Measurements from ENCODE around the gene LHFPL6. TPM values are rescaled to one million over a fixed set of nuclear protein-coding genes. Genes with fewer than 3 reads are reported as not detected.

LHFPL6 gene
- polyA plus RNA-seq, 3 donors = 34.0 to 40.1 (median 37.1) TPM

DNA sequence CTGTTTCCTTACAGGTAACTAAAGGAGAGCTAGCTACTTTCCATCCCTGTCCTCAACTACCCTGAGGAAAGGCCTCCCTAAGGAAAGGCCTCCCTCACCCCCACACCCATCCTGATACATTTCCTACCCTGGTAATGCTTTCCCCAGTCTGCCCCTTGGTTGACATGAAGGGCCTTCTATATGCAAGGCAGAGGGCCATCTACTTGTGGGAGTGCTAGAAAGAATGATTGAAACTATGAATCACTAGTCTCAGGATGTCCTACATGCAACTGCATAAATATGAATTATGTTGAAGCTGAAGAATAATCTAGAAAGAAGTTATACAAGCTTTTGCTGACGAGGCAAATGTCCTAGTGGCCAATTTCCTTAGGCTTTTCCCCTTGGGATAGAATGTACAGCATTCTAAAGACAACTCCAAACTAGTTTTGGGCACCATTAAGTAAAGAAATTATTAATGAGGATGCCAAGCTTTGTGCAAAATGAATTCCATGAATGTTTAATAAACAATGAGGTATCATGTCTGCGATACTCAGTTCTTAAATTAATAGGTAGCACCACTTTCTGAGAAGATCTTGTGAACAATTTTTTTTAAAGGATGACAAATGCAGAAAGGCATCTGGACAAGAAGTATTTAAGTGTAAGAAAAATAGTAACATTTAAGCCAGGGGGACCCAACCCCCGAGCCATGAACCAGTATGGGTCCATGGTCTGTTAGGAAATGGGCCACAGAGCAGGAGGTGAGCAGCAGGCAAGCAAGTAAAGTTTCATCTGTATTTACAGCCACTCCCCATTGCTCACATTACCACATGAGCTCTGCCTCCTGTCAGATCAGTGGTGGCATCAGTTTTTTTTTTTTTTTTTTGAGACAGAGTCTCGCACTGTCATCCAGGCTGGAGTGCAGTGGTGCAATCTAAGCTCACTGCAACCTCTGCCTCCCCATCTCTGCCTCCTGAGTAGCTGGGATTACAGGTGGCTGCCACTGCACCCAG is 223.0 kb downstream of the LHFPL6 start:
- no peak for DNase-seq (ENCODE audit: extremely low read depth in 1 of 11, low read depth in 9 of 11, low spot score in 4 of 11)

DNA sequence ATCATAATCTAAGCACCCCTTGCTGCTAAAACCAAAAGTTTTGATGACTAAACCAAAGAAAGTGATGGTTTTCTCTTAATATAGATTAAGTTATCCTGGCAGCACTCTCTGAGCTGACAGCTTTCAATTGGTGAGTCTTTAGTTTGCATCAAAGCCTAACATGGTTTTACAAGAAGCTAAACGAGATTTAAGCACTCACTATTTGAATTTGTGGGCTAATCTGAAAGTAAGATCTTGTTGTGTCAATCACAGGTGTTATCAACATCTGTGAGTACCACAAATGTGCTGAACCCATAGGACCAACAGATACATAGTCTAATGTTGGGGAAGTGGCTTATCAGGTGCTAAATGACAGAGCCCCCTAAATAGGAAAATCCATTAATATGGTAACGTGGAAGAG is 223.9 kb downstream of the LHFPL6 start:
- DNase-seq (ENCODE audit: extremely low read depth in 1 of 11, low read depth in 9 of 11, low spot score in 4 of 11) = no peak

DNA sequence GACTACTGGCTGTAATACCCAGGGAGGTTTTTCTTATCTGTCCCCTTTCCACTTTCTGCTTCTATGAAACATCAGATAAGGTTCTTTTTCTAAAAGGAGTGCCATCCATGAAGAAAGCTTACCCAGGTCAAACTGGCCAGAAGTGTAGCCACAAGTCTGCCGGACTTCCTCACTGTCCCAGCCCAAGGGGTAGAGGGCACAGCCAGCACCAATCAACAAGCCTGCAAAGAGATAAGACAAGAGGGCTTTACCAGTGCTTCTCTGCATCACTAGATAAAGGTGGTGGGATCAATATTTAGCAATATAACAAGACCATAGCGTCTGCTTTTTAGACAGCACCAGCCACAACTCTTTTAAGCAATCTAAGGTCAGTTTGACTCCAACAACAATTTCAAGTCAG is 224.7 kb downstream of the LHFPL6 start:
- no peak for DNase-seq (ENCODE audit: extremely low read depth in 1 of 11, low read depth in 9 of 11, low spot score in 4 of 11)

DNA sequence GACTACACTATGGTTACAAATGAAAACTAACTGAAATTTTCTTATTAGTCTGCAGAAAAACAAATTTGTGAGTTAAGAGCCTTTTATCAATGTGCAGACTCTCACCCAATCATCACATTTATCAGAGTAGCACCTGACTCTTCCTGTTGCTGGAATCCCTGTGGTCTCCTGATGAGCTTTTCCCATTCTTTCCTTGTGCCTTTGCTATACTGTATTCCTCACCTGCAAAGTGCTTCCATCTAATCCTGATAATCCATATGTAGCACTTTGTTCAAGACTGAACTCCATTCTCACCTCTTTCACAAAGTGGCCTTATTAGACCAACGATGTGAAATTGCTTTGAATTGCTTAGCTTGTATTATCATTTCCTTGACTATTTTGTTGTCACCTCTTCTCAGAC is 225.3 kb downstream of the LHFPL6 start:
- DNase-seq (ENCODE audit: extremely low read depth in 1 of 11, low read depth in 9 of 11, low spot score in 4 of 11) = no peak

DNA sequence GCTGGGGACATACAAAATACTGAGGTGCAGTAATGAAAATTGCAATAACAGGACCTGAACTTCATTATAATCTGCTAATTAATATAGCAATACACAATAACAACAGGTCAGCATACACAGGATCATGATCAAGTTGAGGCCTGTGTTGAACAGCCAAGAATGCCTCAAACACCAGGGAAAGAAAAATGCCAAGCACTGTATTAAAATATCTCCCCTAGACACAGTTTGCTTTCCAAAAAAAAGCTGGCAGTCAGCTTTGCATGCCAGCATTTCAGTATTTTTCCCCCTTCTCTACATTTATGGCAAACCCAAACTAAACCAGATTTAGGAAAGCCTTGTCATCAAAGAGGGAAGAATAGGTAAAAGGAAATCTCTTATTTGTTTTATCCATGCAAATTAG is 226.9 kb downstream of the LHFPL6 start:
- DNase-seq (ENCODE audit: extremely low read depth in 1 of 11, low read depth in 9 of 11, low spot score in 4 of 11) = no peak

DNA sequence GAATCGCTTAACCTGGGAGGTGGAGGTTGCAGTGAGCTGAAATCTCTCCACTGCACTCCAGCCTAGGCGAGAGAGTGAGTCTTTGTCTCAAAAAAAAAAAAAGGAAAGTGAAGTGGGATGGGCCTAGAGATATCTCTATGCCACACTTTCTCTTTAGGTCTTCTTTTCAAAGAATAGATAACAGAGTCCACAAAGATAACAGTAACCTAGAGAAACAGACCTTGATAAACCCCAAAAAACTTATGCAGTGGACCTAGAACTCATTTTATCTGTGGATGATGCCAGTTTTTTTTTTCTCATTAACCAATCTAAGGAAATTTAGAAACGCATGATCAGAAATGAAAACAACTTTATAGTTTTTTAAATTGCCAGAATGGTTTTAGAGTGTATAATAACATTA is 227.4 kb downstream of the LHFPL6 start:
- DNase-seq (ENCODE audit: extremely low read depth in 1 of 11, low read depth in 9 of 11, low spot score in 4 of 11) = no peak

DNA sequence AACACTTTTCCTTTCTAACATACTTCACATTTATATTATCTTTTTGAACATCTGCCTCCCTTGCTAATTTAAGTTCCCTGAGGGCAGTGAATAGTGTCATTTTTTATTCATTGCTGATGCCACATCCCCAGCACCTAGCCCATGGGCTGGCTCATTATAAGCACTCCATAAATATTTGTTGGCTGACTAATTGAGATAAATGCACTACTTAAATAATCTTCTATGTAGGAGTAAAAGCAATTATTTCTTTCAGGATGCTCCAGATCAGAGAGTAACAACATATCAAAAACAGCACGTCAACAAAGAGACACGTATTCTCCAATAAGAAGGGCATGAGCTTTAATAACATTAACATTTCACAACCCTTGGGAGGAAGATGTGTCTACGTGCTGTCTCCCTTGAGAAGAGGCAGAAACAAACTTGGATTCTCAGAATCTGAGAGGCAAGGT is 228.2 kb downstream of the LHFPL6 start:
- DNase-seq (ENCODE audit: extremely low read depth in 1 of 11, low read depth in 9 of 11, low spot score in 4 of 11) = no peak

DNA sequence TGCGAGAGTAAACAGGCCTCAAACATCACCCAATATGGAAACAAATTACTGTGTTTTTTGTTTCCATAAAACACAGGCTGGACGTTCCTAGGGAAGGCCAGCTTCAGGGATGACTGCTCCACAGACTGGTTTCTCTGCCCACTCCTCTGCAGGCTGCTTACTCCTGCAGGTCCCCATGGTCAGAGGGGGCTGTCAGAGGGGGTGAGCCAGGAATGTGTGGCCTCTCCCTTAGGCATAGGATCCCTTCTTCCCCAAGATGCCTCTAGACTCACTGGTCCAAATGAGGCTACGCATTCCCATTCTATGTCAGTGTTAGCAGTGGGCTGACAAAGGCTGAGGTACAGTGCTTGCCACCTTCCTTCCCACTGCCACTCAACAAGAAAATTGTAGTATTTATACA is 229.8 kb downstream of the LHFPL6 start:
- no peak for DNase-seq (ENCODE audit: extremely low read depth in 1 of 11, low read depth in 9 of 11, low spot score in 4 of 11)

DNA sequence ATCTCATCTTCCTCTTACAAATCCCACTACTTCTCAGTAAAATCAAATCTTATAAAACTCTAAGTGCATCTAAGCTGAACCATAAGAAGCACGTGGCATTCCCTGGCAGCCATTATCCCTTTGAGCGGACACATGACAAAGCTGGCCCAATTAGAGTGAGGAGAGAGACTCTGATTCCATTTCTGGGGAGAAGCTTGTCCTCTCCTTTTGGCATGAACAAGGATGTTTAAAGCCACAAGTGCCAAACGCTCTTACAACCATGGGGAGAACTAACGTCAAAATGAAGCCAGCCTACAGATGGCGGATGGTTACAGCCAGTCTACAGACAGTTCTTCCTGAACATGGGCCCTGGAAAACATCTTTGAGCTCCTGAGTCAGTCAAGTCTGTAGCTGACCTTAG is 231.3 kb downstream of the LHFPL6 start:
- no peak for DNase-seq (ENCODE audit: extremely low read depth in 1 of 11, low read depth in 9 of 11, low spot score in 4 of 11)

DNA sequence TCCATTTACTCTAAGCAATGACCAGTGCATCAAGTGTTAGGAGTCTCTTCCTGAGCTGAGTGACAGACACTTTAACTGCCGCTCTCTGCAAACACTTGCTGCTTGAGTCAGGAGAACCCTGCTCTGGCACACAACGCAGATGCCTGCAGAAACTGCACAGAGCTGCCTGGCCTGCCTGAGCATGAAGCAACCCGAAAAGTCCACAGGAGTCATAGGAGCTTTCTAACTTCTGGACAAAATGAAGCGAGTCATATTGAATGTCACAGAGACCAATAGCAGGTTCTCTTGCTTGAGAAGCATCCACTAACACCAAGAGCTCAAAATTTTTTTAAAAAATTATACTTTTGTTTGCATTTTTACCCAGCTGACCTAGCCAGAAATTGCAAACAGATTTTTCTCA is 232.4 kb downstream of the LHFPL6 start:
- DNase-seq (ENCODE audit: extremely low read depth in 1 of 11, low read depth in 9 of 11, low spot score in 4 of 11) = no peak

DNA sequence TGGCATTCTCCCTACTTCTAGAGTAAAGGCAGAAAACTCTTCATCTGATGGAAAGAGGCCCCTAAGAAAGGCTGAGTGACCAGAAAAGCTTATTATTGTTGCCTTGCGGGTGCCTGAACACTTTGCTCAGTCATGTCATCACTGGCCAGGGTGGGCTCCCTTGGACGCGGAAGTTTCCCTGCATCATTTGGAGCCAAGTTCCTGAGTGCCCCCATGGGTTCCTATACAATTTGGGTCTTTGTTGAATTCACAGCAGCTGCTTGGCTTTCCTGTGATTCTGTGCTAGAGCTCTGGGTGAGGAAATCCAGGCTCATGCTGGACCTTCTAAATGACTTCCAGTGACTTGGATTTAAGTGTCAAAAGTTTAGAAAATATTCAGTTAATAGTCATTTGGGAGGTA is 232.9 kb downstream of the LHFPL6 start:
- no peak for DNase-seq (ENCODE audit: extremely low read depth in 1 of 11, low read depth in 9 of 11, low spot score in 4 of 11)

DNA sequence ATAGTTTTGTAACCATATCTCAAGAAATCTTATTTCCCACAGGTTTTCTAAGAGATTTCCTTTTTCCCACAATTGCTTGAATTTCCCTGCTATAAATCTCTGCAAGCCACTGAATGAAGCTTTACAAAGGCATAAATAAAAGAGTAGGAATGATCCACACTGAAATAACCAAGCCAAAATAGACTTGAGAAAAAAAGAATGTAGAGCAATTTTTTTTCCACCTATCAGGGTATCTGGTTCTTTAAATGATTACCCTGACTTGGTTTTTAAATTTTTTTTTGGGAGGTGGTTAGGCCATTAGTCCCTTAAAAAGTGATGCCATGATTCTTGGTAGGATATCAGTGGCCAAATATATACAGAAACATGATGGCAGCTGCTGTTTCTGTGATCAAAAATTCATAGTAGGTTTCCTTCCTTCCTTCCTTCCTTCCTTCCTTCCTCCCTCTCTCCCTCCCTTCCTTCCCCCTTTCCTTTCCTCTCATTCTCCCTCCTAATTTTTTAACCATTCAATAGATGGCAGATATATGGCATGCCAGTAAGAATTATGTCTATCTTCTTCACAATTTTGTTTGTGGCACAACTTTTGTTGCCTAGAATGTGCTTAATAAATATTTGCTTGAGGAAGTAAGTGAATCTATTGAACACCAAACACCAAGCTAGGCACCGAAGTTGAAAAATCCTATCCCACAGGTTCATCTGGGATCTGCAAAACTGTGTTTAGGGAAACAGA is 233.7 kb downstream of the LHFPL6 start:
- no peak for DNase-seq (ENCODE audit: extremely low read depth in 1 of 11, low read depth in 9 of 11, low spot score in 4 of 11)

DNA sequence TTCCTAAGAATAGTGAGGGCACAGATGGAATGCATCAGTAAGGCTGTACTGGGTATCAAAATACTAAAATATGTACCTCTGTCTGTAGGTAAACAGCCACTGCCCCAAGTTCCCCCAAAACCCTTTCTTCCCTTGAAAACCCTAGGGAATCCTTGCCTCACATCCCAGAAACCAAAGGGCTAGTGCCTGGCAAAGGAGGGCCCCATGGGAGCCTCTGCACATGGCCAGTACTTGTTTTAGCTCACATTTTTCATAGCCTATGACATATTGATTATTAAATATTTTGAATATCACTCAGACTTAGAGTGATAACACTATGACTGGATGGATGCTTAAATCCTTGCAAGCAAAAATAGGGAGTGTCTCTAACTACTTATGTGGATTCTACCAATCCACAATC is 237.1 kb downstream of the LHFPL6 start:
- no peak for DNase-seq (ENCODE audit: extremely low read depth in 1 of 11, low read depth in 9 of 11, low spot score in 4 of 11)

DNA sequence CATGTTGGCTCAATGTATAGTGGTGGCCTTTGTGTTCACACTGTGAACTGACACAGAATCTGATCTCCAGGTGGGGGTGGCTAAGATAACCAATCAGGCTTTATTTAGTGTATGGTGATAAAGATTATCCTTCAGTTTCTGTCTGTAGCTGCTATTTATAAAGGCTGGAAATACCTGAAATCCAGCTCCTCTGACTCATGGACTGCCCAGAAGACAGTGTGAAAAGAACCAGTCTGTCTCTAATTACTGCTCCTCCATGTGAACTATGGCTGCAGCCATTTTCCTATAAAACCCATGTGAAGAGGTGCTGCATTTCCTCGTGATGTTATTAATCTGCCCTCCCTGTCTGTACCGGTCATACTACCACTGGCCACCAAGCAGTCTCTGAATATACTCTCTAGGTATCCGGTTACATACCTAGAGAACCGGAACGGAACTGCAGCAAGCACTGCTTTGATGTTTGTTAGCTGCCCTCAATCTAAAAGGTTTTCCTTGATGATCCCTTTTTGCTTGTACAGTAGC is 238.0 kb downstream of the LHFPL6 start:
- DNase-seq (ENCODE audit: extremely low read depth in 1 of 11, low read depth in 9 of 11, low spot score in 4 of 11) = peak in 7 of 11 donors; percentile 29 to 69 (median 46)

DNA sequence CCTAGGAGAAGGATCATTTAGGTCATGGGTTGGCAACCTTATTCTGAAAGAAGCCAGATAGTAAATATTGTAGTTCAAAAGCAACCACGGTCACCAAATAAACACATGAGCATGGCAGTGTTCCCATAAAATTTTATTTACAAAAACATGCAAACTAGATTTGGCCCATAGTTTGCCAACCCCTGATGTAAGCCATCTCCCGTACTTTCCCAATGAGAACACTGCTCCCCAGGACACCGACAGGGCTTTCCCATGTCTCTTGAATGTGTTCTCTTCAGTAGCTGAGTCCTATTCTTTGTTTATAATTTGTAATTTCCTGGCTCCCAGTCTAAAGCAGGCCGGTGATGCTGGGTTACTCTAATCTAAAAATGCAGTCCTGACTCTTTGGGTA is 239.6 kb downstream of the LHFPL6 start:
- no peak for DNase-seq (ENCODE audit: extremely low read depth in 1 of 11, low read depth in 9 of 11, low spot score in 4 of 11)

DNA sequence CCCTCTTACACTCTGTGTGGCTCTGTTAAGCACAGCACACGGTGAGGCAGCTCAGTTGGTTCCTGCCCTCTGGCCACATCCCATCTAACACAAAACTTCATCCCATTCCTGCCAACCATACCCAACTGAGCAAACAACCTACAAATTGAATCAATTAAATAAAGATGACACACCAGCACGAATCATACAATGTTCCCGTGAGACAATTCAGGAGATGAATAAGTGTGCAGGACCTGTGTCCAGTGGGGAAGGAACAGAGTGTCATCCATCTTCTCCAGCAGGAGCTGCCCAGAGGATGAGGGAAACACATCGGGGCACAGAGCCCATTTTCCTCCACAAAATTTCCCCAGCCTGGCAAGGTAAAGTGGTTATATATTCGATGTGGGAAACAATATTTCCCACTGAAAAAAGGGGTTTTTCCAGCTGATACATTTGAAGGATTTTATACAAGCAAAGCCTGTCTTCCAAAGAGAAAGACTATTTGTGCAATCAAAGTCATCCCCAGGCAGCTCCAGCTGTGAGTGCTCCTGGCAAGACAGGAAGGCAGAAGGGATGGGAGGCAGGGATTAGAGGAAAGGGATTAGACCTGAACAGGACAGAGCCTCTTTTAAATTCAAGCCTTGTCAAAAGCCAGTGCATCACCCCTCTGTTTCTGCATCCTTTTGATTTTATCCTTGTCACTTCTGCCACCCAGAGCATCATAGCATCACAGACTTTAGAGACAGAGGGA is 240.2 kb downstream of the LHFPL6 start:
- no peak for DNase-seq (ENCODE audit: extremely low read depth in 1 of 11, low read depth in 9 of 11, low spot score in 4 of 11)

DNA sequence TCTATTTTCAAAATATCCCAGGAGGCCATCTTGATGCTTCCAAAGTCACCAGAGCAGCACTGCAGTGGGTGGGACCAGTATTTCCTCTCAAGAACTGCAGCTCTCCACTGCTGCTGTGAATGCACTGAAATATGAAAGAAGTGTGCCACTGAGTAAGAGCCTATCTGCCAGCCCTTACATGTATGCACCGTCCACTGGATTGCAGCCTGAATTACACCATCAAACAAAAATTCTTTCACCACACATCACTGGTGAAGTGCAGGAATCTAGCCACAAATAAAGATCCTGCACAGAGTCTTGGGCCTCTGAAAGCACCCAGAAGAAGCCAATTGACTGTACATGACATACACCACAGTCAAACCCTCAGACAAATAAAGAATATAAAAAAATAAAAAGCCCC is 249.0 kb downstream of the LHFPL6 start:
- DNase-seq (ENCODE audit: extremely low read depth in 1 of 11, low read depth in 9 of 11, low spot score in 4 of 11) = no peak

DNA sequence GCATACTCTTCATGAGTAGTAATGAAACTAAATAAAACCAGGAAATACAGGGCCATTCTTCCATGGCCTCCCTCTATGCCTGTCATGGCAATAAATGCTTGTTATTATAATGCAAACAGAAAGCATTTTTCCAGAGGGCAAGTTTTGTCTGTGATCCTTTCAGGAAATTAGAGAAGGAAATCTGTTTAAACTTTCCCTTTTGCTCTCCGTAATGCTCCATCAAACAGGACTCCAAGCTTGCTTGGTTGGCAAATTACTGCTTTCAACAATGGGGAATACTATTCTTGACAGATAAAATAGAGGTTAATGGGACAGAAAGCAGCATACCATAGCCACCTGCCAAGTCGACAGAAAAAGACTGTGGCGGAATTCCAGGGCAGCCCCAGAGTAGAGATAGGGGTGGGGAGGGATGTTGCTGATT is 252.5 kb downstream of the LHFPL6 start:
- DNase-seq (ENCODE audit: extremely low read depth in 1 of 11, low read depth in 9 of 11, low spot score in 4 of 11) = peak in 1 of 11 donors; percentile 35

DNA sequence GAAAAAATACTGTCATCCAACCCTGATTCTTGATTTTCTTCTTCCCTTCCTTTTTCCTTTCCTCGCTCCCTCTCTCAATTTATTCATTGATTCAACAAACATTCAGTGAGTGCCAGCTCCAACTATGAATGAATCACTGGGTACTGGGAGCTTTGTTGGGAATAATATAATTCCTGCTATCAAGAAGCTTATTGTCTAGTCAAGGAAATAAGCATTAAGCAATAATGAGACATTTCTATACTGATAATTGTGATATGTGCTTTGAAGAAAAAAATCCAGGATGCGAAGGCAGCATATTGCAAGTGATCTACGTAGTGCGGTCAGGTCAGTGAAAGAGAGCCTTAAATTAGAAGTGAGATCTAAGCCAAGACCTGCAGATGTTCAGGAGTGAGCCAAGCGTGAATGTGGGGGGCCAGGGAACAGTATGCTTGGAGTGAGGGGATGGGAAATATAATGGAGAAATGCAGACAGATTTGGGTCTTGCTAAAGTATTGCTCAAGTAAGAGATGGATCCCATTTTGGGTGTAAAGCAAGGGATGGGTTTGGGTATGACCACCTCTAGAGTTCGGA is 253.5 kb downstream of the LHFPL6 start:
- no peak for DNase-seq (ENCODE audit: extremely low read depth in 1 of 11, low read depth in 9 of 11, low spot score in 4 of 11)
